H9 (cell line): ENCODE data around the gene PXDC1. TPM values are rescaled to one million over a fixed set of nuclear protein-coding genes. Genes with fewer than 3 reads are reported as not detected.

Experiments used
- DNase-seq: peaks from one replicate; pipeline ENCODE4 v3.0.0-alpha.2; 2017
- H2AFZ ChIP-seq: one replicate; pipeline ENCODE4 v1.6.1; 2013; ENCODE audit warnings: mild to moderate bottlenecking, low read length, control low read depth, moderate library complexity
- H2AK5ac ChIP-seq: 2 replicates; pipeline ENCODE4 v1.6.1; 2013; ENCODE audit warnings: low read length, control low read depth, mixed read lengths; ENCODE audit not compliant: insufficient read length
- H2BK120ac ChIP-seq: one replicate; pipeline ENCODE4 v1.6.1; 2013; ENCODE audit warnings: low read depth, mild to moderate bottlenecking, low read length, control low read depth, inconsistent platforms; ENCODE audit not compliant: poor library complexity, severe bottlenecking
- H2BK12ac ChIP-seq: 2 replicates; pipeline ENCODE4 v1.6.1; 2013; ENCODE audit warnings: low read length, control low read depth, mixed read lengths, low read depth; ENCODE audit not compliant: insufficient read length
- H2BK15ac ChIP-seq: 2 replicates; pipeline ENCODE4 v1.6.1; 2013; ENCODE audit warnings: low read depth, low read length, control low read depth
- H2BK20ac ChIP-seq: one replicate; pipeline ENCODE4 v1.6.1; 2013; ENCODE audit warnings: low read depth, mild to moderate bottlenecking, low read length, control low read depth, inconsistent platforms; ENCODE audit not compliant: poor library complexity, severe bottlenecking
- H2BK5ac ChIP-seq: 2 replicates; pipeline ENCODE4 v1.6.1; 2013; ENCODE audit warnings: low read length, control low read depth, mixed read lengths; ENCODE audit not compliant: insufficient read length
- H3K14ac ChIP-seq: 2 replicates; pipeline ENCODE4 v1.6.1; 2013; ENCODE audit warnings: low read length, control low read depth; ENCODE audit not compliant: insufficient read depth
- H3K18ac ChIP-seq: 2 replicates; pipeline ENCODE4 v1.6.1; 2013; ENCODE audit warnings: low read depth, mild to moderate bottlenecking, mixed read lengths, low read length, control low read depth; ENCODE audit not compliant: insufficient read length
- H3K23ac ChIP-seq: 2 replicates; pipeline ENCODE4 v1.6.1; 2013; ENCODE audit warnings: low read length, control low read depth, mixed read lengths, low read depth; ENCODE audit not compliant: insufficient read length
- H3K23me2 ChIP-seq: 2 replicates; pipeline ENCODE4 v1.6.1; 2013; ENCODE audit warnings: low read depth, mild to moderate bottlenecking, mixed read lengths, low read length, control low read depth; ENCODE audit not compliant: insufficient read length, poor library complexity, severe bottlenecking
- H3K27ac ChIP-seq: 2 replicates; pipeline ENCODE4 v1.5.1; 2013; ENCODE audit warnings: low read length, control low read depth, mixed read lengths, low read depth; ENCODE audit not compliant: insufficient read length
- H3K27me3 ChIP-seq: 2 replicates; pipeline ENCODE4 v1.6.1; 2013; ENCODE audit warnings: low read length, control low read depth, inconsistent platforms; ENCODE audit not compliant: insufficient read depth
- H3K4ac ChIP-seq: 2 replicates; pipeline ENCODE4 v1.6.1; 2013; ENCODE audit warnings: low read depth, mild to moderate bottlenecking, control low read depth, inconsistent platforms, low read length, moderate library complexity
- H3K4me1 ChIP-seq: 2 replicates; pipeline ENCODE4 v1.6.1; 2013; ENCODE audit warnings: low read length, control low read depth, inconsistent platforms; ENCODE audit not compliant: insufficient read depth
- H3K4me2 ChIP-seq: 2 replicates; pipeline ENCODE4 v1.6.1; 2013; ENCODE audit warnings: low read length, control low read depth, mixed read lengths; ENCODE audit not compliant: insufficient read length, insufficient read depth
- H3K56ac ChIP-seq: 2 replicates; pipeline ENCODE4 v1.6.1; 2013; ENCODE audit warnings: low read depth, mild to moderate bottlenecking, mixed read lengths, low read length, control low read depth; ENCODE audit not compliant: insufficient read length
- H3K79me1 ChIP-seq: 2 replicates; pipeline ENCODE4 v1.6.1; 2013; ENCODE audit warnings: low read depth, mild to moderate bottlenecking, moderate library complexity, low read length, control low read depth, inconsistent platforms; ENCODE audit not compliant: insufficient read depth, poor library complexity, severe bottlenecking
- H3K79me2 ChIP-seq: 2 replicates; pipeline ENCODE4 v1.6.1; 2013; ENCODE audit warnings: low read length, control low read depth, inconsistent platforms; ENCODE audit not compliant: insufficient read depth
- H3K9ac ChIP-seq: 2 replicates; pipeline ENCODE4 v1.6.1; 2013; ENCODE audit warnings: low read length, control low read depth, mixed read lengths; ENCODE audit not compliant: insufficient read length; ENCODE audit errors: extremely low read depth
- H3K9me3 ChIP-seq: one replicate; pipeline ENCODE4 v1.6.1; 2013; ENCODE audit warnings: low read depth, low read length, inconsistent platforms; ENCODE audit not compliant: control insufficient read depth
- H3T11ph ChIP-seq: one replicate; pipeline ENCODE4 v1.6.1; 2013; ENCODE audit warnings: mild to moderate bottlenecking, low read length, control low read depth, inconsistent platforms
- H4K20me1 ChIP-seq: one replicate; pipeline ENCODE4 v1.6.1; 2013; ENCODE audit not compliant: control insufficient read depth, insufficient read length, insufficient read depth
- H4K5ac ChIP-seq: 2 replicates; pipeline ENCODE4 v1.6.1; 2013; ENCODE audit warnings: low read depth, mild to moderate bottlenecking, mixed read lengths, low read length, control low read depth; ENCODE audit not compliant: insufficient read length
- H4K8ac ChIP-seq: replicated peaks from 2 replicates; pipeline ENCODE4 v1.6.1; 2013; ENCODE audit warnings: low read length, control low read depth, mixed read lengths, low read depth; ENCODE audit not compliant: insufficient read length
- H4K91ac ChIP-seq: 2 replicates; pipeline ENCODE4 v1.6.1; 2013; ENCODE audit warnings: low read depth, mild to moderate bottlenecking, moderate library complexity, mixed read lengths, low read length, control low read depth; ENCODE audit not compliant: insufficient read length
- H3K27ac Mint-ChIP-seq, 3 experiments: 2 replicates in 2 of 3; 3 replicates in 1 of 3; pipeline ENCODE4 v1.8.0; 2020 to 2021; ENCODE audit warnings: mixed read lengths in 3 of 3, mild to moderate bottlenecking in 1 of 3, moderate library complexity in 1 of 3
- H3K27me3 Mint-ChIP-seq: 2 replicates; pipeline ENCODE4 v1.8.0; 2021; ENCODE audit warnings: low read depth, mild to moderate bottlenecking, moderate library complexity, mixed read lengths
- H3K36me3 Mint-ChIP-seq, 3 experiments: 2 replicates in 2 of 3; 3 replicates in 1 of 3; pipeline ENCODE4 v1.8.0; 2020 to 2021; ENCODE audit warnings: low read depth in 3 of 3, mixed read lengths in 3 of 3; ENCODE audit not compliant: insufficient read depth in 1 of 3
- H3K4me1 Mint-ChIP-seq, 2 experiments: 2 replicates each; pipeline ENCODE4 v1.8.0; 2020; ENCODE audit warnings: mixed read lengths in 2 of 2
- H3K4me3 Mint-ChIP-seq, 2 experiments: 2 replicates in 1 of 2; 3 replicates in 1 of 2; pipeline ENCODE4 v1.8.0; 2020 to 2021; ENCODE audit warnings: mild to moderate bottlenecking in 2 of 2, mixed read lengths in 2 of 2, moderate library complexity in 1 of 2
- H3K9me3 Mint-ChIP-seq, 2 experiments: 2 replicates in 1 of 2; 3 replicates in 1 of 2; pipeline ENCODE4 v1.8.0; 2020; ENCODE audit warnings: mild to moderate bottlenecking in 2 of 2, mixed read lengths in 2 of 2, moderate library complexity in 1 of 2
- WGBS: extraction: QIAGEN DNeasy Blood & Tissue Kit; methylation state at CpG from one replicate; pipeline ENCODE4 v1.1.7; 2013; ENCODE audit warnings: missing lambda C conversion rate, low lambda C conversion rate, mixed read lengths; ENCODE audit not compliant: insufficient read length; ENCODE audit errors: extremely low coverage; 5-methylcytosine and 5-hydroxymethylcytosine counted together
- total RNA-seq: library from RNA; stranded (reverse); gene quantifications from 2 replicates; pipeline ENCODE4 v1.2.1, GENCODE V29; 2021
- TF ChIP-seq, protein P1 (sequence below): fragments of 200-600 bp; sonication (generic); conservative IDR thresholded peaks from 3 replicates; pipeline ENCODE4 v1.8.0; 2021; ENCODE audit warnings: antibody characterized with exemption, mild to moderate bottlenecking

PXDC1 gene
- total RNA-seq, 1 experiment from 2014 or later: 3.1 TPM

DNA sequence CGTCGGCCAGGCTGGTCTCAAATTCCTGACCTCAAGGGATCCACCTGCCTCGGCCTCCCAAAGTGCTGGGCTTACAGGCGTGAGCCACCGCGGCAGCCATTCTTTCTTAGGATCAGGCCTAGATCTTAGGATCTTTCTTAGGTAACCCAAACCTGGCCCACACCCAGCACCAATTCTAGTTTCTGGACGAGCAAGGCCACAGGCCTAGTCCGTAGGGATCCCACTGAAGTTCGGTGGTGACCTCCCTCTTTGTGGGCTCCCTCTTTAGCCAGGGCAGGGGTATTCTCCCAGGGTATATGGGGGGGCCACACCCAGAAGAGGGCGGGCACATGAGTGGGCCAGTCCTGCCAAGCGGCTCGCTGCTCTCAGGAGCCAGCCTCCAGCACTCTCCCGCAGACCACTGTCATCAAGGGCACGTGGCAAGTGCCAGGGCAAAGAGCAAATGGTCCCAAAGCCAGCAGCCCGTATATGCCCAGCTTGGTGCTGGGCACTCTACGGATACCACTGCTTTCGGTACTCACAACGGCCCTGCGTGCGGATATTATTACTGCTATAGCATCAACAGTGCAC lies 6.5 kb downstream of the PXDC1 start:
- TF ChIP-seq, protein P1, sequence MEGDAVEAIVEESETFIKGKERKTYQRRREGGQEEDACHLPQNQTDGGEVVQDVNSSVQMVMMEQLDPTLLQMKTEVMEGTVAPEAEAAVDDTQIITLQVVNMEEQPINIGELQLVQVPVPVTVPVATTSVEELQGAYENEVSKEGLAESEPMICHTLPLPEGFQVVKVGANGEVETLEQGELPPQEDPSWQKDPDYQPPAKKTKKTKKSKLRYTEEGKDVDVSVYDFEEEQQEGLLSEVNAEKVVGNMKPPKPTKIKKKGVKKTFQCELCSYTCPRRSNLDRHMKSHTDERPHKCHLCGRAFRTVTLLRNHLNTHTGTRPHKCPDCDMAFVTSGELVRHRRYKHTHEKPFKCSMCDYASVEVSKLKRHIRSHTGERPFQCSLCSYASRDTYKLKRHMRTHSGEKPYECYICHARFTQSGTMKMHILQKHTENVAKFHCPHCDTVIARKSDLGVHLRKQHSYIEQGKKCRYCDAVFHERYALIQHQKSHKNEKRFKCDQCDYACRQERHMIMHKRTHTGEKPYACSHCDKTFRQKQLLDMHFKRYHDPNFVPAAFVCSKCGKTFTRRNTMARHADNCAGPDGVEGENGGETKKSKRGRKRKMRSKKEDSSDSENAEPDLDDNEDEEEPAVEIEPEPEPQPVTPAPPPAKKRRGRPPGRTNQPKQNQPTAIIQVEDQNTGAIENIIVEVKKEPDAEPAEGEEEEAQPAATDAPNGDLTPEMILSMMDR: no peak
- no peak overlapping the region for H3K18ac ChIP-seq
- no peaks in the 10 kb centered on the region for H4K20me1 ChIP-seq
- H3K9ac ChIP-seq: no peak overlapping the region
- H3K14ac ChIP-seq: no peak overlapping the region
- H2BK120ac ChIP-seq: no peak overlapping the region
- H2BK15ac ChIP-seq: no peak overlapping the region
- no CpG with 5 or more reads among the region's 20 CpGs for WGBS
- no peak overlapping the region for H4K8ac ChIP-seq
- no peak overlapping the region for H3K27ac Mint-ChIP-seq
- no peak overlapping the region for H3K56ac ChIP-seq
- H3K9me3 ChIP-seq: no peaks in the 10 kb centered on the region
- H3K4me1 Mint-ChIP-seq: peaks cover 43 to 47% of the 10 kb centered on the region in 2 experiments
- no peak for DNase-seq
- no peak overlapping the region for H2BK20ac ChIP-seq
- no peak overlapping the region for H3K4me3 Mint-ChIP-seq
- H3K4ac ChIP-seq: no peak overlapping the region
- H4K5ac ChIP-seq: no peak overlapping the region
- H3K79me1 ChIP-seq: no peaks in the 10 kb centered on the region
- no peaks in the 10 kb centered on the region for H3K9me3 Mint-ChIP-seq
- no peaks in the 10 kb centered on the region for H3K79me2 ChIP-seq
- no peak overlapping the region for H2AK5ac ChIP-seq
- no peaks in the 10 kb centered on the region for H3K4me1 ChIP-seq
- H3K23me2 ChIP-seq: no peaks in the 10 kb centered on the region
- no peak overlapping the region for H3K4me2 ChIP-seq
- H2BK5ac ChIP-seq: no peak overlapping the region
- H3K27me3 Mint-ChIP-seq: peaks cover 44% of the 10 kb centered on the region
- no peak overlapping the region for H3K27ac ChIP-seq
- no peak overlapping the region for H3K23ac ChIP-seq
- no peak overlapping the region for H2AFZ ChIP-seq
- H3K27me3 ChIP-seq: no peaks in the 10 kb centered on the region; the same call in 1 of the 2 replicates
- H3K36me3 Mint-ChIP-seq: no peaks in the 10 kb centered on the region
- H4K91ac ChIP-seq: no peak overlapping the region
- H3T11ph ChIP-seq: no peak overlapping the region
- no peak overlapping the region for H2BK12ac ChIP-seq
